Measurements from ENCODE around the gene P2RY2.

- TF ChIP-seq ZC3H10 (CRISPR knock-in tag; IDR thresholded peaks at IDR 0.05) (no peak), ZNF565 (CRISPR knock-in tag; conservative IDR thresholded peaks at IDR 0.05; ENCODE audit: low read depth) (no peak), CREB5 (CRISPR knock-in tag; IDR thresholded peaks at IDR 0.05; ENCODE audit: low read depth) (no peak), SNAI2 (CRISPR knock-in tag; IDR thresholded peaks at IDR 0.05) (no peak), PPARA (CRISPR knock-in tag; IDR thresholded peaks at IDR 0.05; ENCODE audit: borderline replicate concordance) (no peak), PATZ1 (CRISPR knock-in tag; IDR thresholded peaks at IDR 0.05; ENCODE audit: borderline replicate concordance) (no peak)
These were observed 51.5 kb downstream of the P2RY2 start for GRCh38 chr11:73269459-73270015.
